HG02588 (cell line): ENCODE measurements around the gene CCDC88C.
"Not testable (repeated sequence)": the region's sequence is repeated elsewhere in the genome, so short reads cannot be mapped to it uniquely, and the experiment has no call there.

Experiments
- ATAC-seq: cut with Tn5 transposase; IDR thresholded peaks from one replicate; pipeline ENCODE4 v1.9.1; 2021; ENCODE audit warnings: mild to moderate bottlenecking, moderate library complexity; ENCODE audit not compliant: unreplicated experiment

The CCDC88C gene

DNA sequence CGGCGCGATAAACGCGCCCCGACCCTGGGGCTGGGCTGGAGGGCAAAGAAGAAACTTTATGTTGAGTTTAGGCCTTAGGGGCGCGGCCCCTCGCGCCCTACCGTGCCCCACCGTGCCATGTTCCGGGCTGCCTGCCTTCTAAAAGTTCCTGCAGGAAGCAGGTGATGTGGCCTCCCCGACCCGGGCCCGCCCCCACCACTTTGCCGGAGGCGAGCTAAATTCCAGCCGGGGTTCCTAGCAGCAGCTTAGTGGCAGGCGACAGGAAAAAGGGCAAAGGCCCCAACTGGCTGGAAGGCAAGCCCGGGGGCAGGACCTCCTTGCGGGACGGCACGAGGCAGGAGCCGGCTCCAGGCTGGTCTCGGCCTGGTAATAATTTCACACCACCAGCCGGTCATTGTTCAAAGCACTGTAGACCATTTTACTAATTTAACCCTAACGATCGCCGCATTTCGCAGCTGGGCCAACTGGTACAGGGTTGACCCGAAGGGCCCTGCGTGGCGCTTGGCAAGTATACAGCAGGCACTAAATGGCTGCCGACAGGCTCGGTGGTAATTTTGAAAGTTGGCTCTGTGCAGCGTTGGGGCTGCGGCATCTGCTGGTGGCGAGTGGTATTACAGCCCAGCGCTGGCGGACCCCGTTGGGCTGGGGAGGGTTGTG is 895 bp upstream of the CCDC88C start:
- no peak for ATAC-seq

DNA sequence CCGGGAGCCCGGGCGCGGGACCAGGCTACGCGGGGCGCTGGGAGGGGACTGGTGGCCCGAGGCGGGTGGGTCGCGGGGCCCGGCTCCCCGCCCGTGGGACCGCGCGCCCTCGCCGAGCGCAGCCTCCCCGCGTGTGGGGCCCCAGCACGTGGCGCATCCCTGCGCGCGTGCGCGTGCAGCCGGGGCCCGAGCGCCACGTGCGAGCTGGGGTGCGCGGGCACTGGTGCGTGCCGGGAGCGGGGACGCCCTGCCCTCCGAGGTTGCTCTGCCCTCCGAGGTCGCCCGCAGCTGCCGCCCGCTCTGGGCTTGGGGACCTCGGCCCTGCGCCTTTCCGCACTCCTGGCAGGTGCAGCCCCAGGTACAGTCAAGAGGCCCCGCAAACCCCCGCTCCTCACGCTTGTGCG is 365 bp upstream of the CCDC88C start:
- peak; percentile 36 for ATAC-seq

DNA sequence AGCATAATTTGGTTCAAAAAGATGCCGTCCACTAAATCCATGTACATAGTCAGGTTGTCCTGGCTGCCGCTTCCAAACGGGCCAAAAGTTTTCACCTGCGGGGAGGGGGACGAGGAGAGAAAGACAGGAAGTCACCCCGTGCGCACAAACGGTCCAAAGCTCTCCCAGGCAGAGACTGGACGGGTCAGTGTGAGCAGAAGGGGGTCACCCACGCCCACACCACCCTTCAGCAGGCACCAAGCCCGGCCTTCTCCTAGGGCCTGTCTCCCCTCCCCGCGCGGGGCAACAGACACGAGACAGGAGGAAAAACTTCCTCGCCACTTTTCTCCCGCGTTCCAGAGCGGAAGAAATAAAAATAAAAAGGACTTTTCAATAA is 888 bp downstream of the CCDC88C start:
- no peak for ATAC-seq

DNA sequence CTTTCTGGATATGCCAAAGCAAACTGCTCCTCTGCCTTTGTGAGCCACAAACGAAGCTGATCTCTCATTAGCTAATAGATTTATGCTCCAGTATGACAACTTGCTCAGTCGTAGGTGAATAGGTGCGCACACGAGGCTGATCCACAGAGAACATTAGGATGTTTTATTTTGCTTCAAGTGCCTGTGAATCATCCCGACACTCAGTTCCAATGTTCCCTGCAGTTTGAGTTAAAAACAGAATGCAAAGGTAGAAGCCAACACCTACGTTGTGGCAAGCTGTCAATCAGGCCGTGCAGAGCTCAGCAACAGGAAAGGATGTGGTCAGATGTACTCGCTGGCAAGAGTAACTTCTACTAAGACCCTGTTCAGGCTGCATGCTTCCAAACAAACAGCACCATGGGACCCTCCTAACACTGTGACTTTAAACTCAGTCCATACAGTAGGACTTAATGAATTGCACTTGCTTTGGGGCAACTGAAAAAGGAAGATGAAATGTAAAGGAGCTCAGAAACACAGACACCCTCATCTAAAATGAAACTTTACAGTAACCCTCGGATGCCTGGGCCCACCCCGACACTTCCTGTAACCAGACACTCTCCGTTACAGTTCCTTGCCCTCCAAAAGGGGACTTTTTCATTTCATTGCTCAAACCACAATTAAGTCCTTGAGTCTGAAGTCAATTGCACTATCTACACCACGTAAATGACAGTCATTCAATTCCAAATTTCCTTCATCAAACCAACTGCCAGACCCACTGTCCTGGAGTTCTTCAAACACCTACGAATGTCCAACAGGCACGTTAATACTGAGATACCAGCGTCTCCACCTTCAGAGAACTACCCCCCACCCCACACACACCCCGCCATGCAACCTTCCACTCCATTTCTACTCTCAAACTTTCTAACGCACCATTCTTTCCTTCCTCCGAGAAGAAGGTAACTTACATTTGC is 1.6 kb downstream of the CCDC88C start:
- peak; percentile 50 for ATAC-seq

DNA sequence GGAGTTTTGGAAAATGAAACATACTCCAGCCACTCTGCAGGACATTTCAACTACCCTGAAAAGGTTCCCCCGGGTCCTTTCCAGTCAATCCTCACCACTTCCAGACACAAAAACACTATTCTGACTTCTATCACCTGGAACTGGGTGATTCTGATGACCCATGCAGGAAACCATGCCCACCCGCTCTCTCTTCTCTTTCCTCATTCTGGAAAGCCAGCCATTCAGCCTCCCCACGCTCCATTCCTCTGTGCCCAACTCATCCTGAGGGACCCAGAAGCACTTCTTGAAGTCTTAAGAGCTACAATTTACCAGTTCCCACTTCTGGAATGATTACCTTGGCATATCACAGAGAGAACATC is 3.2 kb downstream of the CCDC88C start:
- ATAC-seq = no peak

DNA sequence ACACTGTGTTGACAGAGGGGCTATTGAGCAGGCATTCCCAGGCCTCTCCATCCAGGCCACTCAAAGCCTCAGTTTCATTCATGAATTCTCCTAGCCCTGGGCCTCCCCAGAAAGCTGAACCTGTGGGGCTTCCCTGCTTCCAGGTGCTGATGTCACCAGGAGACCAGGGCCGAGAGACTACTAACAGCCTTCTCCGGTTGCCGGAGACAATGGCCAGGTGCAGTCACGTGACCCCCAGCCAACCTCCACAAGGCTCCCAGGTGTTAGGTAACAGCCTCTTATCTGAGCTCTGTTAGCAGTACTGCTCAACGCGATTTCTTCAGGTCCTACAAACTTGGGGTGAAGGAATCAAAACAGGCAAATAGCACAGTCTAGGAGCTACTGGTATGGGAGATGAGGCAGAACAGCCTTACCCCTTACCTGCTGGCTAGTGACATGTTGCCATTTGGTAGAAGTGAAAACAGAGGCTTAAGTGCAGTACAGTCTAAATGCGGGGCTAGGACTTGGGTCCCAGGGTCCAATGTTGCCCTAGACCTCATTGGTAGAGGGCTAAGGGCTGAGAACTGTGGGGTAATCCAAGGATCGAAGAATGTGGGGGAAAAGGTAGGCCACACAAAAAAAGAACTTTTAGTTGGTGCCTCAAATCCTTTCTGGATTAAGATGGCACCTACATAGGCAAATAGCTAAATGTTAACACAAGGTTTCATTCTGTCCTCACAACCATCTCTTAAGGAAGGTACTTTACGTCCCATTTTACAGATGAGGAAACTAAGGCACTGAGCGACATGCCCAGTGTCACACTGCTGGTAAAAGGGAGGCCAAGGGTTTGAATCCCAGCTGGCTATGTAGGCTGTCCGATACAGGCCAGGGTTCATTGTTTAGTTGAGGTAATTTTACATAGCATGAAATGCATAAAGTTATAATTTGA is 3.8 kb downstream of the CCDC88C start:
- no peak for ATAC-seq

DNA sequence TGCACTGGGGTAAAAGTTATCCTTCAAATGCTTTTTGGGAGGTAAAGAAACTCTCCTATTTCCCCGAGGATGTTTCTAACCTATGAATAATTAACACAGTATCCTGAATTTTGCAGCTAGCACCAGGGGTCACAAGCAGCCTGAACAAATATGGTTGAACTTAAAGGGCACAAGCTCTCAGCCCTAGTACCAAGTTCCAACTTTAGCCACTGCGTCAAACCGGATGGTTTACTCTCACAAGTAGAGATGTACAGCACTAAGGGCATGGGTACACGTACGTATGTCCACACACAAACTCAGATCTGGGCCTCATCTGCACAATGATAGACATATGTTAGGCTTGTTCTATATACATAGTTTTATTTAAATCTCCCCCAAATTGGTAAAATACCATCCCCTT is 4.7 kb downstream of the CCDC88C start:
- no peak for ATAC-seq

DNA sequence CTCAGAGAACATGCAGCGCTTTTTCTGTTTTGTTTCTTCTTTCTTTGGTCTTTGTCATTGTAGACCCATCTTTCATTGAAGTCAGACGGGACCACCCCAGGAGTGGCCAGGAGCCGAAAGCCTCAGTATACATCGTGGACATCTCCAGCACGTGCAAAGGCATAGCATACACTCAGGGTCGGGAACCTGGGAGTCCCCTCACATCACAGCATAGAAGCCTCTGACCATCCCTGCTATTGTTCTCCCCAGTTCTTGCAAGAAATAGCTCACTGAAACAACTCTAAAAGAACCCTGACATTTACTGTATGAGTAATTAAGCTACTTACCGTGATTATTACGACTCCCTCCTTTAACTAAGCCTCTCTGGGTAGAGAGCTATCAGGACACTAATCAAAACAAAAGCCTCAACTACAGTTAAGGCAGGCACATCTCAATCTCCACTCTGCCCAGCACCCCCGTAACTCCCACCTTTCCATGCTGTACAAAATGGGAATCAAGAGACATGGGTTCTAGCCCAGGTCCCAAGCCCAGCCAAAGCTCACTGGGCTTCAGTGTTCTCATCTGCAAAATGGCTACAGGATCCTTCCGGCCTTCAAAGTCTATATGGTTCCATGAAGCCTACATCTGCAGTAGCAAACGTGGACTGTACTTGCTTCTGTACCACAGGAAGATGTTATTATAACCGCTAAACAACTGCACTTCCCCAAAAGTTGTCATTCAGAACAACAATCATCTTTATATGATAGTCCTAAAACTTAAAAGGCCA is 6.7 kb downstream of the CCDC88C start:
- ATAC-seq = no peak

DNA sequence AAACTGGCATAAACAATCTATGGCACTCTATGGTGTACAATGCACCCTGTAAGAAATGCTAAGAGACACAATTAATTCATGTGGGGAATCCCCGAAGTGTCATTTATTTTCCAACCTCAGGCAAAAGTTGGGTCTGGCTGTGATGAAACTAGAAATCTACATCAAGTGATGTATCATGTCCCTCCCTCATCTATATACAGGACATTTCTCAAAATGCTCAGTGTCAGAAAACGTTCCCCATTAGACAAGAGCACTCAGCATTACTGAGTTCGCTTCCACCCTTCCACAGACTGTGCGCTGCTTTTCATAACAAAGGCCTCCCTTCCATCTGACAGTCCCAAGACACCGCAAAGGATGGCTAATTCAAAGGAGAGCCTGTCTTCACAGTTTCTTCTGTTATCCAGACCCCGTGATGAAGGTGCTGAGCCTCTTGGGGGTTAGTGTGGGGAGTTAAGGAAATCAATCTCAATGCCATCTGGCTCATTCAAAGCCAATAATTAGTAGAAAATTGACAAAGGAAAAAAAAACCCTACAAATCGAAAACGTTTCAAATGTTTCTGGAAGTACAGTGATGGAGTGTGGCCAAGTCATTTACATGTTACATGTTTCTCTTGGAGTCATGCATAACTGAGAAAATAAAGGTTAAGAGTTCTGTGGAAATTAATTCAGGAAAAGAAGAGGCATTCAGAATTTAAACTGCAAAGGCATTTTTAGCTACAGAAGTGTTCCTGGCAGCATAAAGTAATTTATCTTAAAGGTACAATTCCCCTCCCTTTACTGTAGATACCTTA is 7.5 kb downstream of the CCDC88C start:
- no peak for ATAC-seq

DNA sequence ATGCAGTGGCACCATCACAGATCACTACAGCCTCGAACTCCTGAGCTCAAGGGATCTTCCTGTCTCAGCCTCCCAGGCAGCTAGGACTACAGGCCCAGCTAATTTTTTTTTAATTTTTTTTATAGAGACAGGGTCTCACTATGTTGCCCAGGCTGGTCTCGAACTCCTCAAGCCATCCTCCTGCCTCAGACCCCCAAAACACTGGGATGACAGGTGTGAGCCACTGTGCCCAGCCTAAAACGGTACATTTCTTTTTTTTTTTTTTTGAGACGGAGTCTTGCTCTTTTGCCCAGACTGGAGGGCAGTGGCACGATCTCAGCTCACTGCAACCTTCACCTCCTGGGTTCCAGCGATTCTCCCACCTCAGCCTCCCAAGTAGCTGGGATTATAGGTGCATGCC is 8.4 kb downstream of the CCDC88C start:
- not testable (repeated sequence) for ATAC-seq

DNA sequence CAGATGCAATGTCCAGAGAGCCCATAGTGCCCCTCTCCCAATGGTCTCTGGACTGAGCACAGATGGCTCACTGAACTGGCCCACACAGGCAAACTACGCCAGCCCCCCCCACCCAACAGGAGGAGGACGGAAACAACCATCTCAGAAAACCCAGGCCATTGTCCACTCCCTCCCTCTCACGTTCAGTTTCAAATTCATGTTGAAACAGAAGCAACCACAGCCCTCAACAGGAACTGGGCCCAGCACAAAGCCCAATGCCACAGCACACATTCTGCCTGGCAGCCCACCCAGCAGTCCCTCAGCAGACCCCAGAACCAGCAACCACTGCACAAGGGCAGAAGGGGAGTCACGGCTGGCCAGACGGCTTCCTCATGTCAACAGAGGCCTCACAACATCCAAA is 10.6 kb downstream of the CCDC88C start:
- no peak for ATAC-seq

DNA sequence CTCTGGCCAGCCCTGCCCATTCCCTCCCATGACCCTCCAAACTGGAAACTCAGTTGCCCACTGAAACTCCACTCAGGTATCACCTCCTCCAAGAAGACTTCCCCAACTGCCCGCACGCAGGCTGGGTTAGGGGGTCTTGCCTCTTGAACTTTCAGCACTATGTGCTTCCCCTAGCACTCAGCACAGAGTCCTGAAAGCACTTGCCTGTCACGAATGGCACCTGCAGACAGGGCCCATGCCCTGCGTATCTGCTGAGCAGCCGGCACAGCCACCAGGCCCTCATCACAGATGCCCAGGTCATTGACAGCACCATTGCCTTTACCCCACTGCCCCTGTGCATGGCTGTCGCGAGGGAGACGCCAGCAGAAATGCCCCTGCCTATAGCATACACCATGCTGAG is 11.2 kb downstream of the CCDC88C start:
- no peak for ATAC-seq

DNA sequence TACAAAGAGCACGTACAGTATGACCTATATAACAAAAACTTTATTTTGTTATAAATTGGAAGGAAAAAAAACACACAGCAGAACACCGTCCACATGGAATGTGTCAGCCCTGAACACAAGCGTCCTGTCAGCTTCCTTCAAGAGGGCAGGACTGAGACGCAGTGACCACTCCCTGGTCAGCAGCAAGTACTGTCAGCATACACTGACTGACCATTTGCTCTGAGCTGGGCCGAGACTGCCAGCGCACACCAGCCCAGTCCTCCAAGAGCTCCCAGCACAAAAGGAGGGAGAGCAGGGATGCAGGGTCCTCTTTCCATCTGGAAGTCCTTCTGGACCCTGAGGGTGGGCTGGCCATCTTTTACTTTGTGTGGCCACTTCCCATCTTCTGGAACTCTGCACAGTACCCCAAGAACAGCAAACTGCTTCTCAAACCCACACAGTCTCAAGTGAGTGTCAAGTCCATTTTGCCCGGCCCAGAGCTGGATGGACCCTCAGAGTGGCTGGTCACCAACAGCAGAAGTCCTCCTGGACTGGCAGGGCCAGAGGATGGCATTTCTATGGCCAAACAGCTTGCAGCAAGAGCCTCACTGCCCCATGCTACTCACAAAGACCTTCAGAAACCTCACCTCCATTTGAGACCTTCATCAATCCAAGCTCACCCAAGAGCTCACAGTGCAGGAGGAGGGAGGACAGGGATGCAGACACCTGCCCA is 11.7 kb downstream of the CCDC88C start:
- no peak for ATAC-seq

DNA sequence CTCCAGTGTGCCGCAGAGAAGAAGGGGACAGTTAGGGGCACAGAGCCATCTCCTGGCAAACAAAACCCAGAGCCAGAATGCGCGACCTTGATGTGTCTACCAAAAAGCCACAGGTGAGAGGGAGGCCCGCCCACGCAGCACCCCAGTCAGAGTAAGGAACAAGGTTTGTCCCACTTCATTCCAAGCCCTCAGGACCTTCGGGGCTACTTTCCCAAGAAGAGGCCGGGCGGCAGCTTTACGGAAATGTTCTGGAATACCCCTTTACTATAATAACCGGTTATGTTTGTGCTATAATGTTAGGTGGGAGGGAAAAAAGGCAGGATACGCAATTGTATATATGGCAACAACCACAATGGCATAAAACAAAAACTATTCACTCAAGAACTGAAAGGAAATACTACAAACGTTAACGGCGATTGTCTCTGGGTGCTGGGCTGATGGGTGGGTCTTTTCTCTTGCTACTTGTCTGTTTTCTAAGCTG is 12.3 kb downstream of the CCDC88C start:
- no peak for ATAC-seq

DNA sequence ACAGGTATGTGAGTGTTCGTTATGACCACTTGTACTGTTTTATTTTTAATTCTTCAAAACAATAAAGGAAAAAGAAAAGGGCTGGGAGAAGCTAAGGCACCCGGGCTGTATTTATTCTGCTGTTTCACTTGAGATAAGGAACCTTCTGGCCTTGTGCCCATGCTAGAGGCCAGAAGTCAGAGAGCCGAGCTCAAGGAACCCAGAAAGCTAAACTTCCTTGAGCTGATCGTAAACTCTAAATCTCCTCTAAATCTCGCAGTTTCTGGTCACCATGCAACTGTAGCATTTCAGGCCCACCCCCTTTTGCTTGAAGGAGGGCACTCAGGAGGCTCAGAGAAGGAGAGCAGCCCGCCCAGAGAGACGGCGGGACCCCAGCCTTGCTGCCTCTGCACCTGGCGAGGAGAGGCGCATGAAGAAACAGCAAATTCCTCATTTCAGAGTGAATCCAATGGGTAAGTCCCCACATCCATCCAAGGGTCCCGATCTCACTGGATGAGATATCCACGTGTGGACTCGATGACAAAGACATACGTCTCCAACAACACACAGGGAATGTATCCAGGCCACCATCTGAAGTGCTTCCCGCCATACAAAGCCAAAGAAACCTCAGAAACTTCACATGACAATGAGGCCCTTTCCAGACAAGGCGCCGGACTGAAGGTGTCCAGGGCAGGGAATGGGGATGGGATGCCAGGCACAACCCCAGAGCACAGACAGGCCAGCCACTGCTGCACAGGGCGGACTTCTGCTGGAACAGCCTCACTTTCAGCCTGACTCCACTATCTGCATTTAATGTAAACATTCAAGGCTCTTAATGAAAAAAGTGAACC is 14.6 kb downstream of the CCDC88C start:
- ATAC-seq = no peak

DNA sequence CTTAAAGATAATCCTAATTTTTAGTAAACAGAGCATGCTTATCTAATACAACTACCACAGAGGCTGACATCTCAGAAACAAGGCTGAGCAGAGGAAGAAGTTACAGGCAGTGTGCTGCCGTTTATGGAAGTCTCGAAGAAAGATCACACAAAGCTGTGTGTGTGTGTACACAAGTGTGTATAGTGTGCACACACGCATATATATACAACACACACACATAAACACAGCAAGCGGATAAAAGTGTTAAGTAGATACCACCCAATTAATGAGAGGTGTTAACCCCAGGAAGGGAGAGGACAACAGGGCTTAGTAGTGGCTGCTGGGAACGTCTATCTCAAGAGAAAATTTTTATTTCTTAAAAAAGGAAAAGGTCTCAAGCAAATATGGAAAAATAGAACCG is 15.3 kb downstream of the CCDC88C start:
- ATAC-seq = no peak

DNA sequence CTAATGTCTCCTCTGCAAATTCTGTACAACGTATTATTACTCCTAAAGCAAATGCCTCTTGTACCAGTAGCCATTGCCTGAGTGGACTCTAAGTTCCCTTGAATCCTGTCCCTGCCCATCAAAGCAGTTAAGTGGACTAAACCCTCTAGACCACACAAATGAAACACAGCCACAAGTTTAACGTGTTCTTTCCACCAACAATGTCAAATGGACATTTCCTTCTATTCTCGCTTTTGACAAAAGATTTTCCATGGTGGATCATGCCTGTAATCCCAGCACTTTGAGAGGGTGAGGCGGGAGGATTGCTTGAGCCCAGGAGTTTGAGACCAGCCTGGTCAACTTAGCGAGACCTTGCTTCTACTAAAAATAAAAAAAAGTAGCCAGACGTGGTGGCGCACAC is 15.9 kb downstream of the CCDC88C start:
- no peak for ATAC-seq

DNA sequence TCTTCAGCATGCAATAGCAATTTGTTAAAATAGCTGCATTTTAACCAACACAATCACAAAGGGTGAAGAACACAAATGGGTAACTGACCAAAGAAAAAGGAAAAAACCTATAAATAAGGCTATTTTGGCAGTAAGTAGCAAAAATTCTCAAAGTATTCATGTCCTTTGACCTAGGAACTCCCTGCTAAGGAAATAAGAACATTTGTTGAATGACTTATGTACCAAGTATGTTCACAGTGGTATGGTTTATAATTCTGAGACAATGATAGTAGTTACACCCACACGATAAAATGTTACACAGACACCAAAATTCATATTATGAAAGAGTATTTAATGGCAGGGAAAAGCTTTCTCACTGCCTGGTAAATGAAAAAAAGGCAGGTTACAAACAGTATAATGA is 16.9 kb downstream of the CCDC88C start:
- no peak for ATAC-seq
